ENCODE data around the gene TRPC4.

The TRPC4 gene

DNA sequence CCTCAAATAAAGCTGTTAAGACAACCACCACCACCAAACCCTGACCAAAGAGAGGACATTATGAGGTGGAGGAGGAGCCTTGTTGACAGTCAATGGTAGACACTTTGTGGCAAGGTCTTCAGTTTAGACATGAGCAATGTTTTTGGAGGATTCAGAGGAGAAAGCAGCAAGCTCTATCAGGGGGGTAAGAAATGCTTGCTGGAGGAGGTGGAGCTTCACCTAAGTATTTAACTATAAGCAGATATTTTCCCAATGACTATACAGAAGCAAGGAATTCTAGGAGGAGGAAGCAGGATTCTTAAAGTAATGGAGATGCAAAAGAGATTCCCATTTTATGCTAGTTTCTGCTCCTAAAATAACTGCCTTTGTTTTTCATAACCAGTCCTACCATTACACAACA is 74.2 kb downstream of the TRPC4 start:
- H3K4me3 ChIP-seq (ENCODE audit: low read depth, low read length): no peak overlapping the region

DNA sequence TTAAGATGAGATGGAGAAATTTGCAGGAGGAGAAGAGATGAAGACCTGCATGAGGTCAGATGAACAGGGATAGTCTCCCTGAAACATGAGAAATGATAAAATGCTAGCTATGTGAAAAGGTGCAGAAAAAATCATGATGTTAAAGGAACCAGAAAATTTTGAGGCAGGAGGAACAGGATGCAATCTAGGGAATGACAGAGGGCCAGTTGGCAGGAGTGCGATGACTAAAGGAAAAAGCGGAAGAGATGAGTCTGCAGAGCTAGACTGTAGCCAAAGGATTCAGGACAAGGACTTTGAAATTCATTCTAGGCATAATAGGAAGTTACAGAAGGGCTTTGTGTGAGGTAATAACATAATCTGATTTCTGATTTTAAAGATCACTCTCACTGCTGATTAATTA is 77.9 kb downstream of the TRPC4 start:
- DNase-seq (ENCODE audit: low read depth): no peak
- H3K4me3 ChIP-seq (ENCODE audit: low read depth, low read length): no peak overlapping the region
- TF ChIP-seq, protein P1, sequence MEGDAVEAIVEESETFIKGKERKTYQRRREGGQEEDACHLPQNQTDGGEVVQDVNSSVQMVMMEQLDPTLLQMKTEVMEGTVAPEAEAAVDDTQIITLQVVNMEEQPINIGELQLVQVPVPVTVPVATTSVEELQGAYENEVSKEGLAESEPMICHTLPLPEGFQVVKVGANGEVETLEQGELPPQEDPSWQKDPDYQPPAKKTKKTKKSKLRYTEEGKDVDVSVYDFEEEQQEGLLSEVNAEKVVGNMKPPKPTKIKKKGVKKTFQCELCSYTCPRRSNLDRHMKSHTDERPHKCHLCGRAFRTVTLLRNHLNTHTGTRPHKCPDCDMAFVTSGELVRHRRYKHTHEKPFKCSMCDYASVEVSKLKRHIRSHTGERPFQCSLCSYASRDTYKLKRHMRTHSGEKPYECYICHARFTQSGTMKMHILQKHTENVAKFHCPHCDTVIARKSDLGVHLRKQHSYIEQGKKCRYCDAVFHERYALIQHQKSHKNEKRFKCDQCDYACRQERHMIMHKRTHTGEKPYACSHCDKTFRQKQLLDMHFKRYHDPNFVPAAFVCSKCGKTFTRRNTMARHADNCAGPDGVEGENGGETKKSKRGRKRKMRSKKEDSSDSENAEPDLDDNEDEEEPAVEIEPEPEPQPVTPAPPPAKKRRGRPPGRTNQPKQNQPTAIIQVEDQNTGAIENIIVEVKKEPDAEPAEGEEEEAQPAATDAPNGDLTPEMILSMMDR (conservative IDR thresholded peaks at IDR 0.05; ENCODE audit: low read depth, low read length): no peak

More for the DNA sequence above, 74.2 kb downstream of the TRPC4 start:
- no peak for DNase-seq (ENCODE audit: low read depth)
- TF ChIP-seq, protein P1 (conservative IDR thresholded peaks at IDR 0.05; ENCODE audit: low read depth, low read length): no peak

DNA sequence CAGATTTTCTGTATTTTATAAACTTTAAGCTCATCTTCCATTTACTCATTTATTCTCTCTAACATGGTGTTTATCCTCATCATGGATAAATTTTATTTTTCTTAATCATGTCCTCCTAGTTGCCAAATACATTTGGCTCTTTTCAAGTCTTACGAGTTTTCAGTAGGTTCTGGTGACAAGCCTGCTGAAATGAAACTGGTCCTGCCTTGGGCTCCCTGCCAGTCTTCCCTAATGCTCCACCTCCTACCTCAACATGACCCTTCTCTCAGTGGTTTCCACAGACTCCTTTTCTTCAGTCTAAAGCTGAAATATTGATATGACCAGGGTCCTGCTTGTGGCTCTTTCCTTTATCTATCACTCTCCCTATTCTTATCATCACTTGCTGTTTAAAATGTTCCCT is 81.2 kb downstream of the TRPC4 start:
- no peak overlapping the region for H3K4me3 ChIP-seq (ENCODE audit: low read depth, low read length)
- peak; percentile 54 for DNase-seq (ENCODE audit: low read depth)
- TF ChIP-seq, protein P1 (conservative IDR thresholded peaks at IDR 0.05; ENCODE audit: low read depth, low read length): no peak

DNA sequence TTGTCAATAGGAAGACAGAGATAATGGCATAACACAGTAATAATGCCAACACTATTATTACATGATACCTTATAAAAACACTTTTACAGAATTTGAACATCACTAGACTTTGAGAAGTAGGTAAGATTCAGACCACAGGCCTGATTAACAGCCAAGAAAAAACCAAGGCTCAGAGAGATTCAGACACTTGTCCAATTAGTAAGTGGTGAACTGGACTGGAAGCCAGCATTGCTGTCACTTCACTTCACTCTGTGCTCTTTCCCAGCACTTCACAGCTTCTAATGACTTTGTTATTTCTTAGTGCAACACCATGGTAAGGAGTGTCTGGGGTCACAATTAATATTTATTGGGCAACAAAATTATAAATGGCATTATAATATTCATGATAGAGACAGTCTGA is 91.9 kb downstream of the TRPC4 start:
- TF ChIP-seq, protein P1 (conservative IDR thresholded peaks at IDR 0.05; ENCODE audit: low read depth, low read length): no peak
- DNase-seq (ENCODE audit: low read depth): no peak
- H3K4me3 ChIP-seq (ENCODE audit: low read depth, low read length): no peak overlapping the region

DNA sequence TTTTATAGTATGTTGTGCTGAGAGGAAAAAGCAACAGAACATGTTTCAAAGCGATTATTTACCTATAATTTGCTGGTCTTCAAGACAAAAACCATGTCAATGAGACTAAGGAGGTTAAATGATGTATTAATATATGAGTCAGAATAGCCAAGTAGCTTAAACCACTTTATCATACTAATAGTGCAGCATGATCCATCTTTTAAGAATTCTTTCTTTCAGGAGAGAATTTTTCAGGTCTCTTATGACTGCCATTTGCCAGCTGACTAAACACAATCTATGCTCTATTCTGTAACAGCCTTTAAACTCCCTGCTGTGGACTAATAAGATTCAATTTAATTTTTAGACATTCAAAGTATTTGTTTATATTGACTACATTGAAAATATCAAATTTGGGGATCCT is 93.7 kb downstream of the TRPC4 start:
- no peak overlapping the region for H3K4me3 ChIP-seq (ENCODE audit: low read depth, low read length)
- TF ChIP-seq, protein P1 (conservative IDR thresholded peaks at IDR 0.05; ENCODE audit: low read depth, low read length): no peak
- DNase-seq (ENCODE audit: low read depth): peak; percentile 56

DNA sequence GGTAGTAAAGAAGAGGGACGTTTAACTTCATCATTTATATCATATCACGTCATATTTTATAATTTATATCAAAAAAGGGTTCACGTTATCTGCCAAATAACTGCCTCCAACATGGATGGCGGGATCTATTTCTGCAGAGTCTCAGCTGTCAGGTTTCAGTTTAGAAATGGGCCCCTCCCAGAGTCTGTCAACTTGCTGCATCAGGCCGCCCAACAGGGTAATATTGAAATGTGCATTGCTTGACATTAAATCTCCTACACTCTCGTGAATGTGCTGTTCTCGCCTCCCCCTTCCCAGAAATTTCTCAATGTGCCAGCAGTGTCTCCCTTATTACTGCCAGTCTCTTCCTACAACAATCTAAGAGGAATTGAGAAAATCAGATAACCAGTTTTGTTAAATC is 96.9 kb downstream of the TRPC4 start:
- TF ChIP-seq, protein P1 (conservative IDR thresholded peaks at IDR 0.05; ENCODE audit: low read depth, low read length): no peak
- no peak overlapping the region for H3K4me3 ChIP-seq (ENCODE audit: low read depth, low read length)
- no peak for DNase-seq (ENCODE audit: low read depth)

DNA sequence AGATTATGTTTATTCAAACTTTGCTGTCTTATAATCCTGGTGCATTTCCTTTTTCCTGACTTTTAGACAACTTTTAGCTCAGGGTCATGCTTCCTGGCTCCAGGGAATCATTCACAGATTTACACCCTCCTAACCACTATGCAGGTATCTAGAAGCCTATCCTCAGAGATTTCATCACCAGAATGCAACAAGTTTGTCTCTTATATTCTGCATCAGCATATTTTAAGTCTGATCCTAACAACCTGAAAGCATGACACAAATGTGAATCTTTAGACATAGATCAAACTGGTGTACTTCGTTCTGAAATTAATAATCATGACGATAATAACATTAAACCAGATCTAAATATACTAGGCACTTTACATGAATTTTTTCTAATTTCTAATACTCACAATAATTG is 100.0 kb downstream of the TRPC4 start:
- no peak overlapping the region for H3K4me3 ChIP-seq (ENCODE audit: low read depth, low read length)
- TF ChIP-seq, protein P1 (conservative IDR thresholded peaks at IDR 0.05; ENCODE audit: low read depth, low read length): no peak
- no peak for DNase-seq (ENCODE audit: low read depth)
